ENCODE results near the gene CAST.
"Not testable (repeated sequence)": the region's sequence is repeated elsewhere in the genome, so short reads cannot be mapped to it uniquely, and the experiment has no call there.

Gene CAST

DNA sequence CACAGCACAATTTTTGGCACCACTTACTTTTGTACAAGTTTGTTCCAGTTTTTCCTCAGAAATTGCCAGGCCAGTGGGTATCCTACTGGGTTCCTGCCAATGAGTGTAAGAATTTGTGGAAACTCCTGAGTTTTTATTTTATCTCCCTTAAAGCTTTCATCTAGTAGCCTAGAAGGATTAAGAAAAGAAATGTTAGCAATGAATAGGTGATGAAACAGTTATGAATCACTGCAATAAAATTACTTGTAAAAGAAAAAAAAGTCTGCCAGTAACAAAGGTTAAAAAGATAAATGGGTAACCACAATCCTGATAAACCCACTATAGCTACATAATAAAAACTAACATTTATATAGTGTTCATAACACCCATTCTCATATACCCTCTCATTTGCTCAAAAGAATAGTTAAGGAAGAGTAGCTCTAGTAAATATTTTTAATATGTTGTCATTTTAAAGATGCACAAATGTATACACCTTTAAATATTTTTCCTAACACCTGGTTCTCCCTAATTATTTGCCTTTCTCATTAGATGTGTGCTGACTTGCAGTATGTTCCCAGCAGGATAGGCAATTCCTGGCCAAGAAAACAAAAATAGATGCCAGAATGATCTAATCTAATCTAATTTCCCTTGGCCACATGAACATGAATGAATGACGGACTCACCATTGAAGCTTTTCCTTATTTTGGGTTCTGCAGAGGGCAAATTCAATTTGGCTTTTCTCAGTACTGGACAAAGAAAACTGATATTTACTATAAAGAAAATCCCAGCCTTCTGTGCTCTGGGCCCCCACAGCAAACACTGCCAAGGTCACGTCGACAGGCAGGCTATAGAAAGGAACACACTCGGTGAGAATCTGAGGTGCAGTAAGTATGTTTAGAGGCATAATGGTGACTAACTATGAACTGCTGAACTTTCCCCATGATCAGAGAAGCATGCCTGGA lies 119.1 kb downstream of the CAST start:
- peak; percentile 46 for DNase-seq (ENCODE audit: low read depth)

DNA sequence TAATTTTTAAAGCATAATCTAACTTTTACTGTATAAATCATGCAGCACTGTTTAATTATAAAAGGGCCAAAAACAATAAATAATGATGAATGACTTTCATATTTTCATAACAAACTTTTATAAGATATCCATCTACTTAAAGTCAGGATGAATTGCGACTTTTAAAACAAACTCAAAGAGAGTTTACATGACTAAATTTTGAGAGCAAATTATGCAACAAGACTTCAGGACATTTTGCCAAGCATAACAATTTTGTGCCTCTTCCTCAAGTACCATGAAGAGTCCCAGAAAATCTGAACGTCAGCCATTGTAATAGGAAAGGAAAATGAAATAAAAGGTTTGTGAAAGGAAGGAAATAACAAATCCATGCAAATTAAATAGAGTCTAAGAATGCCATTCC lies 121.2 kb downstream of the CAST start:
- DNase-seq (ENCODE audit: low read depth) = no peak

- DNase-seq (ENCODE audit: low read depth) = no peak
Measured at GRCh38 chr5:96785326-96786109, 123.3 kb downstream of the CAST start.

DNA sequence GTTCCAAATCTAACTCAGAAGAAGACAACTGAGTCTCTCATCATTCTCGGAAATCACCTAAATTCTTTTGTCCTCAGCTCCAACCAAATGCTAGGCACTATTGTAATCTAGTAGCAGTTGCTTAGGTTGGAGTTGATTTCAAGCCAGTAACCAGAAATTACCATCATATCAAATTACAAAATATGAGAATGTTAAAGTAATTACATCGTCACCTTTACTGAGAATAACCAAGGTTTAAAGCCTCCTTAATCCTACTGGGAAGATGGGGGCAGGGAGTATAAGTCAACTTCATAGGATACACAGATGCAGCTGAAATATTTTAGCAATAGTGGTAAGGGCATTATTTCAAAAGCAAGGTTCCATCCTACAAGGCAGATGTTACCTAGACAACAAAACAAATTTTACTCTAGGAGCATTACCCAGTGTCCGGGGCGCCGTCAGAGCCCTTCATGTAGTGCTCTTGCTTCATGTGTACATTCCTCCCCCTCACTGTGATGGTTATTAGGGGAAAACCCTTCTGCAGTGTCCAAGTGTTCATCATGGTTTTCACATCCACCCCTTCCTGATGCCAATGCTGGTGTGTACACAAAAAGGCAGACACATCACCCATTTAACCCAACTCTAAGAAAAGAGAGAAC lies 126.1 kb downstream of the CAST start:
- DNase-seq (ENCODE audit: low read depth) = no peak

GRCh38 chr5:96789794-96790330 lies 127.7 kb downstream of the CAST start:
- DNase-seq (ENCODE audit: low read depth) = no peak

GRCh38 chr5:96790961-96791504 lies 128.9 kb downstream of the CAST start:
- no peak for DNase-seq (ENCODE audit: low read depth)

GRCh38 chr5:96794757-96795156 lies 132.6 kb downstream of the CAST start:
- DNase-seq (ENCODE audit: low read depth) = no peak

DNA sequence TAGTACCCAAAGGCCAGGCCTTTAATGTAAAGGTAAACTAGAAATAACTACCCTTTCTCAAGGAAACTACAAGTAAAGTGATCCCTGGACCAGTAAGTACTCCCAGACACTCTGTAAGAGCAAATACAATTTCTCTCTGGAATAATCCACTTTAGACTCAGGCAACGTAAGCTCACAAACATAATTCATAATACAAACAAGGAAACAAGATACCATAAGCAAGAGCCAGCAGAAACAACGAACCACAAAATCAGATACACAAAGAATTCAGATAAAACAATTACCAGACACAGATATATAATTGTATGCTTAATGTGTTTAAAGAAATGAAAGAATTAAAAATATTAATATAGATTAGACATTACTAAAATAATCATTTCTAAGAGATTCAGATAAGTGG lies 133.4 kb downstream of the CAST start:
- no peak for DNase-seq (ENCODE audit: low read depth)

- DNase-seq (ENCODE audit: low read depth) = no peak
Measured at GRCh38 chr5:96796434-96796833, 134.3 kb downstream of the CAST start.

DNA sequence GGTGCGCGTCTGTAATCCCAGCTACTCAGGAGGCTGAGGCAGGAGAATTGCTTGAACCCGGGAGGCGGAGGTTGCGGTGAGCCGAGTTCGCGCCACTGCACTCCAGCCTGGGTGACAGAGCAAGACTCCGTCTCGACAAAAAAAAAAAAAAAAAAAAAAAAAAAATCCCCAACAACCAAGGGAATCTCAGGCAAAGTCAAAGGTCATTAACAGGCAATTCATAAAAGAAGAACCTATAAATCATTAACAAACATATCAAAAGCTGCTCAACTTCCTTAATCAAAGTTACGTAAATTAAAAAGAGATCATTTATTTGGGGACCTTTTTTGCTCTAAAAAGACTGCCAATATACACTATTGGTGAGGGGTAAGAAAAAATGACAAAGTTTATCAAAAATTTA lies 139.5 kb downstream of the CAST start:
- not testable (repeated sequence) for DNase-seq (ENCODE audit: low read depth)

DNA sequence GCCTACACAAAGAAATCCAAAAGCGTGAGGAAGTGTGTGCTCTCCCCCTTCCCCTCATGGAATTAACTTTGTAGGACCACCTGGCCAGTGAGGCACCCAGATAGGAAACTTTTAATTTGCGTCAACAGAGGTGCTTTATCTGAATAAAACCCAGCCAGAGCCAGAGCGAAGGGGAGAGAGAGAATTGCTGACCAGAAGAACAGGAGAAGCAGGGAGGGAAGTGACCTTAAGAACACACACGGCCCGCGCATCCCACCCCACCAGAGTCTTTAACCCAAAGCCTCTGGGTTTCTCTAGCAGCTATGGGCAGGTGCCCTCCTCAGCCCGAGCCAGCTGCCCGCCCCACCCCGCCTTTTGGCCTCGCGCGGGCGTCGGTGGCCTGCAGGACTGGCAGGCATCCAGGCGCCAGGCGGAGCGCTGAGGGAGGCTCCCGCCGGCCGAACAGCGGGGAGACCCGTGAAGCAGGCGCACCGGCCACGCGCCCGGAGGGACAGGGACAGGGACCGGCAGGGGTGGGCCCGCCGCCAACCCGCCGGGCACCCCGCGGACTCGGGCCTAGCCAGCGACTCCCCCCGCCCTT lies 145.0 kb downstream of the CAST start:
- no peak for DNase-seq (ENCODE audit: low read depth)

DNA sequence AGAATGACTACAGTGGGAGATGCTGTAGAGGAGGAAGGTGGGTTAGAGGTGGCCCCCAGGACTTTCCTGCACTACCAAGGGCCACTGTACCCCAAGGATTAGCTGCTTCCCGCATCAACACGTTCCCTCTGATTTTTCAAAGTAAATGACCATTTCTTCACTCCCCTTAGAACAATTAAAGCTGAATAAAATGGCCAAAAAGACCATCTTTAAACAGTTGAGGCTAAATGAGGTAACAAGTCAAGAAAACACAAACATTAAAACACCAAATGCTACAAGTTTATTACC lies 146.3 kb downstream of the CAST start:
- DNase-seq (ENCODE audit: low read depth) = no peak

GRCh38 chr5:96808868-96809558 lies 146.8 kb downstream of the CAST start:
- DNase-seq (ENCODE audit: low read depth) = no peak

DNA sequence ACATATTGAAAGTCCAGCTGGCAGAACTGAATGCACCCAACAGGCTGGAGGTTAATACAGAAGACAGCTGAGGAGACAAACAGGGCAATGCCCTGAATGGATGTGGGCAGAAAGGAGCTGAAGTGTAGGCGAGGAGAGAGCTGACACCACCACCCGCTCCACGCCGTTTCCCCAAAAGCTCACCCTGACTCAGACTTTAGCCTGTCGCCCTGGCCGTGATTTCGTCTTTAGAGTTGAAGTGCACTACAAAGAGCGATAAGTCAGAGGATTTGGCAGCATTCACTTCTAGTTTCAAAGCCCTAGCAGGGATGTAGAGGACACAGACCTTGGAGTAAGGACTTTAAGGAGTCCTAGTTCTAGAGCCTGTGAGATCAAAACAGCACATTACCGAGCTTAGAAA lies 147.7 kb downstream of the CAST start:
- no peak for DNase-seq (ENCODE audit: low read depth)

DNA sequence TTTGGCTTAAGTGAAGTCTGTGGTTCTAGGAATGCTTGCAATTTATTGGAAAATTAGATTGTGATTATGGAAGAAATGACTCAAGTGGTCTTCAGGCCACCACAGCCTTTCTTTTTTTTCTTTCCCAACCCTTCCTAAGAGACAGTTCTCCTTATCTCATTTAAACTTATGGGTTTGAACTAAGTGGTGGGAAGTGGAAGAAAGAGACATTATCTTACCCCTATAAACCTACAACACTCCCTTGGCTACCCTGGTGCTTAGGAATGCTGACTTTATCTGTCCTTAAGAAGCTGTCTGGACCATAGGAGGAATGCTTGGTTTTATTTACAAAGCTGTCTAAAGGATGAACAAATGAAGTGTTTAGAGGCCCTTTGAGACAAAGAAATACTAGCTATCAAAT lies 150.7 kb downstream of the CAST start:
- no peak for DNase-seq (ENCODE audit: low read depth)

DNA sequence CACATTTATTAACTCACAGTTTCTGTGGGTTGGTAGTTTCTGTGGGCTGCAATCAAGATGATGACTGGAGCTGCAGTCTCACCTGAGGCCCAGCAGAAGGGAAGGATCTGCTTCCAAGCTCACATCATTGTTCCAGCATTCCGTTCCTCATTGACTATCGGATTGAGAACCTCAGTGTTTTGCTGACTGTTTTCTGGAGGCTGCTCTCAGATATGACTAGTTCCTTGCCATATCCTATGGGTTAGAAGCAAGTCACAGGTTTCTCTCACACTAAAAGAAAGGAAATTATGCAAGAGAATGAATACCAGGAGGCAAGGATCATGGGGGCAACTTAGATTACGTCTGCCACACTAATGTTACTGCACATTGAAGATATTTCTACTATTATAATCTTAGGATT lies 151.9 kb downstream of the CAST start:
- no peak for DNase-seq (ENCODE audit: low read depth)

GRCh38 chr5:96816411-96816939 lies 154.3 kb downstream of the CAST start:
- DNase-seq (ENCODE audit: low read depth) = no peak

DNA sequence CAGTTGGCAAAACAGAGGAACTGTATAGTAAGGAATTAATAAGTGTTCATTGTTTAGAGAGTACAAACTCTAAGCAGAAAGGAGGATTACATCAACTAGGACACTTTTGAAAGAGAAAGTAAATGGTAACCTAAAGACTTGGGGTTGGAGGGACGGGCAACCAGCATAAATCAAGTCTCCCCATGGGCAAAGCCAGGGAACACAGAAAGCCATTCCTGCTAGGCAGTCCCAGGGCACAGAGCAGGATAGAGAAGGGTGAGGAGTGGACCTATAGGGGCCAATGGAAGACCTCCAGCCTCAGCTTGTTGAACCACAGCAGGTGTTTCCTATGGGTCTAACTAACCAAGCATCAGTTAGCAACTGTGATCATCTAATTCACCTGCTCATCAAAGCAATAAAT lies 154.8 kb downstream of the CAST start:
- no peak for DNase-seq (ENCODE audit: low read depth)

DNA sequence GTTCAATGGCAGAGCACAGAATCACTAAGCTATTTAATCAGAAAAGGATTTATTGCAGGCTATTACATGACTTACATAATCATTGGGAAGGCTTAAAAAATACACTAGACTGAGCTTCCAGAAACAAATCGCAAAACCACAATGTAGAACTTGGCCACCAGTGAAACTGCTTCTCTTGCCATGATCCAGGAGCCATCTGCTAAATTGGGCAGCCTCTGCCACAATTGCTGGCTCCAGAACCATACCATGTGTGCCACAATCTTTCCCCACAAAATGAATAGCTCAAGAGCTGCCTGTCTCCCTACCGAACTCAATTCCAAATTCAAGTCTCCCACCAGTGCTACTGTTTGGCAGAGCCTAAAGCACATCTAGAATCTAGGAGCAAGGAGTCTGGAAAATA lies 155.3 kb downstream of the CAST start:
- no peak for DNase-seq (ENCODE audit: low read depth)

GRCh38 chr5:96818125-96818788 lies 156.1 kb downstream of the CAST start:
- no peak for DNase-seq (ENCODE audit: low read depth)

GRCh38 chr5:96819806-96820205 lies 157.6 kb downstream of the CAST start:
- DNase-seq (ENCODE audit: low read depth) = no peak
